GM23338 (cell line): ENCODE data around the gene NFKB2. TPM values are rescaled to one million over a fixed set of nuclear protein-coding genes. Genes with fewer than 3 reads are reported as not detected.

ENCODE experiments used
- ATAC-seq: fragments of 200-7000 bp; cut with Tn5 transposase; 3 replicates; pipeline ENCODE4 v1.9.1; 2020
- DNase-seq: peaks from one replicate; pipeline ENCODE4 v3.0.0-alpha.2; 2015; ENCODE audit warnings: low spot score
- H2AFZ ChIP-seq: fragments of 200-600 bp; sonication (generic); 2 replicates; pipeline ENCODE4 v1.8.0; 2016; ENCODE audit warnings: antibody characterized with exemption, mild to moderate bottlenecking, moderate library complexity
- H3F3A ChIP-seq: fragments of 200-600 bp; sonication (generic); replicated peaks from 2 replicates; pipeline ENCODE4 v1.8.0; 2017; ENCODE audit warnings: antibody characterized with exemption, mixed run types, low read depth
- H3K27ac ChIP-seq: fragments of 200-600 bp; sonication (generic); 2 replicates; pipeline ENCODE4 v1.6.1; 2016; ENCODE audit warnings: low read depth
- H3K27me3 ChIP-seq: fragments of 200-600 bp; sonication (generic); 2 replicates; pipeline ENCODE4 v1.8.0; 2016; ENCODE audit warnings: mild to moderate bottlenecking, mixed run types, moderate library complexity; ENCODE audit not compliant: insufficient read depth
- H3K36me3 ChIP-seq: fragments of 200-600 bp; sonication (generic); 2 replicates; pipeline ENCODE4 v1.8.0; 2016; ENCODE audit warnings: mild to moderate bottlenecking; ENCODE audit not compliant: insufficient read depth
- H3K4me1 ChIP-seq: fragments of 200-600 bp; sonication (generic); 2 replicates; pipeline ENCODE4 v1.8.0; 2016; ENCODE audit warnings: mild to moderate bottlenecking, moderate library complexity; ENCODE audit not compliant: insufficient read depth
- H3K4me2 ChIP-seq: fragments of 200-600 bp; sonication (generic); 2 replicates; pipeline ENCODE4 v1.7.1; 2017; ENCODE audit warnings: mixed run types
- H3K4me3 ChIP-seq: fragments of 200-600 bp; sonication (generic); 2 replicates; pipeline ENCODE4 v1.6.1; 2016; ENCODE audit warnings: mixed run types
- H3K79me2 ChIP-seq: fragments of 200-600 bp; sonication (generic); replicated peaks from 2 replicates; pipeline ENCODE4 v1.8.0; 2017; ENCODE audit warnings: mild to moderate bottlenecking; ENCODE audit not compliant: insufficient read depth
- H3K9me2 ChIP-seq: fragments of 200-600 bp; sonication (generic); 2 replicates; pipeline ENCODE4 v1.8.0; 2017; ENCODE audit not compliant: insufficient read depth
- H4K20me1 ChIP-seq: fragments of 200-600 bp; sonication (generic); replicated peaks from 2 replicates; pipeline ENCODE4 v1.8.0; 2017; ENCODE audit warnings: mild to moderate bottlenecking; ENCODE audit not compliant: insufficient read depth
- H3K27ac Mint-ChIP-seq: 2 replicates; pipeline ENCODE4 v1.8.0; 2020; ENCODE audit warnings: inconsistent platforms, mild to moderate bottlenecking, moderate library complexity, mixed read lengths
- H3K27me3 Mint-ChIP-seq: 3 replicates; pipeline ENCODE4 v1.8.0; 2022; ENCODE audit warnings: low read depth, mild to moderate bottlenecking, moderate library complexity, mixed read lengths, inconsistent platforms; ENCODE audit not compliant: insufficient read depth, poor library complexity
- H3K36me3 Mint-ChIP-seq: 3 replicates; pipeline ENCODE4 v1.8.0; 2021; ENCODE audit warnings: low read depth, mild to moderate bottlenecking, inconsistent platforms, moderate library complexity, mixed read lengths
- H3K4me1 Mint-ChIP-seq: 3 replicates; pipeline ENCODE4 v1.8.0; 2020; ENCODE audit warnings: mild to moderate bottlenecking, inconsistent platforms, mixed read lengths
- H3K4me3 Mint-ChIP-seq: 3 replicates; pipeline ENCODE4 v1.8.0; 2021; ENCODE audit warnings: moderate library complexity, mild to moderate bottlenecking, inconsistent platforms, mixed read lengths
- H3K9me3 Mint-ChIP-seq: 3 replicates; pipeline ENCODE4 v1.8.0; 2020; ENCODE audit warnings: moderate library complexity, mild to moderate bottlenecking, inconsistent platforms, mixed read lengths
- CREB1 ChIP-seq: fragments of 250-450 bp; sonication (Bioruptor Pico); IDR thresholded peaks from 2 replicates; pipeline ENCODE4 v1.5.0; 2020; ENCODE audit warnings: low read depth, mild to moderate bottlenecking, moderate library complexity
- ETS1 ChIP-seq: IDR thresholded peaks from 2 replicates; pipeline ENCODE4 v1.6.1; 2016; ENCODE audit warnings: antibody characterized with exemption
- EZH2 ChIP-seq: fragments of 200-600 bp; sonication (generic); IDR thresholded peaks from one replicate; pipeline ENCODE4 v1.8.0; 2017; ENCODE audit warnings: antibody characterized with exemption, mild to moderate bottlenecking, low read depth; ENCODE audit not compliant: unreplicated experiment
- EZH2phosphoT487 ChIP-seq: fragments of 200-600 bp; sonication (generic); IDR thresholded peaks from one replicate; pipeline ENCODE4 v1.8.1; 2018; ENCODE audit warnings: antibody characterized with exemption; ENCODE audit not compliant: unreplicated experiment
- JUNB ChIP-seq: IDR thresholded peaks from one replicate; pipeline ENCODE4 v1.6.1; 2016; ENCODE audit warnings: antibody characterized with exemption; ENCODE audit not compliant: unreplicated experiment
- NANOG ChIP-seq: IDR thresholded peaks from 2 replicates; pipeline ENCODE4 v1.6.1; 2016; ENCODE audit warnings: antibody characterized with exemption, borderline replicate concordance
- POLR2AphosphoS5 ChIP-seq: IDR thresholded peaks from 2 replicates; pipeline ENCODE4 v1.6.1; 2016; ENCODE audit warnings: antibody characterized with exemption, low read depth
- STAT1 ChIP-seq: IDR thresholded peaks from one replicate; pipeline ENCODE4 v1.6.1; 2016; ENCODE audit warnings: antibody characterized with exemption; ENCODE audit not compliant: unreplicated experiment
- ZNF114 ChIP-seq: fragments of 250-450 bp; sonication (Bioruptor Pico); IDR thresholded peaks from 2 replicates; pipeline ENCODE4 v1.5.0; 2020; ENCODE audit warnings: mild to moderate bottlenecking, moderate library complexity
- ZNF331 ChIP-seq: fragments of 250-450 bp; sonication (Bioruptor Pico); IDR thresholded peaks from 2 replicates; pipeline ENCODE4 v1.5.0; 2020; ENCODE audit warnings: low read depth, mild to moderate bottlenecking, moderate library complexity
- ZNF462 ChIP-seq: fragments of 250-450 bp; sonication (Bioruptor Pico); IDR thresholded peaks from 2 replicates; pipeline ENCODE4 v1.5.0; 2020; ENCODE audit warnings: mild to moderate bottlenecking, moderate library complexity
- polyA plus RNA-seq: library from polyadenylated mRNA; unstranded; fragments of >200 nt; fragmentation: Nextera tagmentation; extraction: Ambion mirVana; gene quantifications from 2 replicates; pipeline ENCODE4 v1.2.1, GENCODE V29; 2016
- total RNA-seq: library from RNA; depleted of rRNA; stranded (reverse); fragments of >200 nt; shearing (Covaris generic); gene quantifications from 2 replicates; pipeline ENCODE4 v1.2.3, GENCODE V29; 2014
- TF ChIP-seq, protein P1 (sequence below): IDR thresholded peaks from one replicate; pipeline ENCODE4 v1.6.1; 2018; ENCODE audit warnings: antibody characterized with exemption; ENCODE audit not compliant: unreplicated experiment
- TF ChIP-seq, protein P2 (sequence below), 2 experiments: fragments of 200-600 bp in 1 of 2; sonication (generic) in 1 of 2; conservative IDR thresholded peaks; 2 replicates each; pipeline versions ENCODE4 v1.5.1 to v1.6.1; 2016 to 2017; ENCODE audit warnings: antibody characterized with exemption in 2 of 2, low read depth in 2 of 2, mild to moderate bottlenecking in 2 of 2, moderate library complexity in 1 of 2

The NFKB2 gene
- total and polyA plus RNA-seq, 2 experiments from 2014 or later: 6.8 to 29.4 TPM

GRCh38 chr10:102451105-102451969 lies 55.8 kb downstream of the NFKB2 start, which contains the start of gene C10orf95:
C10orf95 (minus strand) TSS chr10:102451543; CDS start chr10:102451093, 450 bp downstream.
- Mint-ChIP-seq H3K4me1 (peaks cover 52% of the 10 kb centered on the region), H3K9me3 (no peaks in the 10 kb centered on the region; the same call in 2 of the 3 replicates), H3K27me3 (peaks cover 25% of the 10 kb centered on the region), H3K4me3 (peak within 1 kb of the TSS; percentile 93), H3K36me3 (peaks cover 34% of the 10 kb centered on the region), H3K27ac (no peak within 1 kb of the TSS)
- Histone ChIP-seq H3K27me3 (no peaks in the 10 kb centered on the region), H3K79me2 (peaks cover 33% of the 10 kb centered on the region), H3K9me2 (no peaks in the 10 kb centered on the region), H2AFZ (0 out of 2 replicates have a peak within 1 kb of the TSS, but pooled peaks have one; percentile 23), H3K4me2 (peak within 1 kb of the TSS; percentile 99), H3K36me3 (peaks cover 12% of the 10 kb centered on the region), H3K4me1 (peaks cover 51% of the 10 kb centered on the region), H3K4me3 (peak within 1 kb of the TSS; percentile 97), H3K27ac (no peak within 1 kb of the TSS), H3F3A (peaks cover 35% of the 10 kb centered on the region), H4K20me1 (peaks cover 11% of the 10 kb centered on the region)
- TF ChIP-seq JUNB (no peak), EZH2phosphoT487 (no peak), ZNF462 (CRISPR knock-in tag) (no peak), ETS1 (no peak), NANOG (no peak), ZNF331 (CRISPR knock-in tag) (no peak), STAT1 (no peak), CREB1 (no peak), POLR2AphosphoS5 (no peak; the same call in 1 of the 2 replicates), ZNF114 (CRISPR knock-in tag) (no peak), EZH2 (no peak)
- TF ChIP-seq, protein P1, sequence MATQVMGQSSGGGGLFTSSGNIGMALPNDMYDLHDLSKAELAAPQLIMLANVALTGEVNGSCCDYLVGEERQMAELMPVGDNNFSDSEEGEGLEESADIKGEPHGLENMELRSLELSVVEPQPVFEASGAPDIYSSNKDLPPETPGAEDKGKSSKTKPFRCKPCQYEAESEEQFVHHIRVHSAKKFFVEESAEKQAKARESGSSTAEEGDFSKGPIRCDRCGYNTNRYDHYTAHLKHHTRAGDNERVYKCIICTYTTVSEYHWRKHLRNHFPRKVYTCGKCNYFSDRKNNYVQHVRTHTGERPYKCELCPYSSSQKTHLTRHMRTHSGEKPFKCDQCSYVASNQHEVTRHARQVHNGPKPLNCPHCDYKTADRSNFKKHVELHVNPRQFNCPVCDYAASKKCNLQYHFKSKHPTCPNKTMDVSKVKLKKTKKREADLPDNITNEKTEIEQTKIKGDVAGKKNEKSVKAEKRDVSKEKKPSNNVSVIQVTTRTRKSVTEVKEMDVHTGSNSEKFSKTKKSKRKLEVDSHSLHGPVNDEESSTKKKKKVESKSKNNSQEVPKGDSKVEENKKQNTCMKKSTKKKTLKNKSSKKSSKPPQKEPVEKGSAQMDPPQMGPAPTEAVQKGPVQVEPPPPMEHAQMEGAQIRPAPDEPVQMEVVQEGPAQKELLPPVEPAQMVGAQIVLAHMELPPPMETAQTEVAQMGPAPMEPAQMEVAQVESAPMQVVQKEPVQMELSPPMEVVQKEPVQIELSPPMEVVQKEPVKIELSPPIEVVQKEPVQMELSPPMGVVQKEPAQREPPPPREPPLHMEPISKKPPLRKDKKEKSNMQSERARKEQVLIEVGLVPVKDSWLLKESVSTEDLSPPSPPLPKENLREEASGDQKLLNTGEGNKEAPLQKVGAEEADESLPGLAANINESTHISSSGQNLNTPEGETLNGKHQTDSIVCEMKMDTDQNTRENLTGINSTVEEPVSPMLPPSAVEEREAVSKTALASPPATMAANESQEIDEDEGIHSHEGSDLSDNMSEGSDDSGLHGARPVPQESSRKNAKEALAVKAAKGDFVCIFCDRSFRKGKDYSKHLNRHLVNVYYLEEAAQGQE: no peak
- TF ChIP-seq, protein P2, sequence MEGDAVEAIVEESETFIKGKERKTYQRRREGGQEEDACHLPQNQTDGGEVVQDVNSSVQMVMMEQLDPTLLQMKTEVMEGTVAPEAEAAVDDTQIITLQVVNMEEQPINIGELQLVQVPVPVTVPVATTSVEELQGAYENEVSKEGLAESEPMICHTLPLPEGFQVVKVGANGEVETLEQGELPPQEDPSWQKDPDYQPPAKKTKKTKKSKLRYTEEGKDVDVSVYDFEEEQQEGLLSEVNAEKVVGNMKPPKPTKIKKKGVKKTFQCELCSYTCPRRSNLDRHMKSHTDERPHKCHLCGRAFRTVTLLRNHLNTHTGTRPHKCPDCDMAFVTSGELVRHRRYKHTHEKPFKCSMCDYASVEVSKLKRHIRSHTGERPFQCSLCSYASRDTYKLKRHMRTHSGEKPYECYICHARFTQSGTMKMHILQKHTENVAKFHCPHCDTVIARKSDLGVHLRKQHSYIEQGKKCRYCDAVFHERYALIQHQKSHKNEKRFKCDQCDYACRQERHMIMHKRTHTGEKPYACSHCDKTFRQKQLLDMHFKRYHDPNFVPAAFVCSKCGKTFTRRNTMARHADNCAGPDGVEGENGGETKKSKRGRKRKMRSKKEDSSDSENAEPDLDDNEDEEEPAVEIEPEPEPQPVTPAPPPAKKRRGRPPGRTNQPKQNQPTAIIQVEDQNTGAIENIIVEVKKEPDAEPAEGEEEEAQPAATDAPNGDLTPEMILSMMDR (conservative IDR thresholded peaks at IDR 0.05; ENCODE audit: low read depth in 2 of 2): no peak
- DNase-seq: peak; percentile 52
- ATAC-seq: peak; percentile 15
